ENCODE results near the gene SMYD3. TPM values are rescaled to one million over a fixed set of nuclear protein-coding genes. Genes with fewer than 3 reads are reported as not detected.

SMYD3 gene
- total and polyA plus RNA-seq, 2 donors (not counting 1 experiment from before 2014, with no cell fraction given) = 9.7 to 37.2 TPM

- no peaks in the 10 kb centered on the region for H4K20me1 ChIP-seq (ENCODE audit: control insufficient read depth, insufficient read depth, low read length, poor library complexity, severe bottlenecking)
- H3K27ac Mint-ChIP-seq = no peak overlapping the region
- CTCF ChIA-PET = no interaction called here
- peaks cover 6% of the 10 kb centered on the region for H3K4me1 Mint-ChIP-seq
- H3K9ac ChIP-seq (ENCODE audit: low read length) = no peak overlapping the region
- H3K27me3 ChIP-seq (replicated peaks in 1 of 4; ENCODE audit: control extremely low read depth in 1 of 4, control insufficient read depth in 3 of 4, insufficient read depth in 4 of 4, low read length in 3 of 4) = no peaks in the 10 kb centered on the region
- TF ChIP-seq, protein P1, sequence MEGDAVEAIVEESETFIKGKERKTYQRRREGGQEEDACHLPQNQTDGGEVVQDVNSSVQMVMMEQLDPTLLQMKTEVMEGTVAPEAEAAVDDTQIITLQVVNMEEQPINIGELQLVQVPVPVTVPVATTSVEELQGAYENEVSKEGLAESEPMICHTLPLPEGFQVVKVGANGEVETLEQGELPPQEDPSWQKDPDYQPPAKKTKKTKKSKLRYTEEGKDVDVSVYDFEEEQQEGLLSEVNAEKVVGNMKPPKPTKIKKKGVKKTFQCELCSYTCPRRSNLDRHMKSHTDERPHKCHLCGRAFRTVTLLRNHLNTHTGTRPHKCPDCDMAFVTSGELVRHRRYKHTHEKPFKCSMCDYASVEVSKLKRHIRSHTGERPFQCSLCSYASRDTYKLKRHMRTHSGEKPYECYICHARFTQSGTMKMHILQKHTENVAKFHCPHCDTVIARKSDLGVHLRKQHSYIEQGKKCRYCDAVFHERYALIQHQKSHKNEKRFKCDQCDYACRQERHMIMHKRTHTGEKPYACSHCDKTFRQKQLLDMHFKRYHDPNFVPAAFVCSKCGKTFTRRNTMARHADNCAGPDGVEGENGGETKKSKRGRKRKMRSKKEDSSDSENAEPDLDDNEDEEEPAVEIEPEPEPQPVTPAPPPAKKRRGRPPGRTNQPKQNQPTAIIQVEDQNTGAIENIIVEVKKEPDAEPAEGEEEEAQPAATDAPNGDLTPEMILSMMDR (IDR thresholded peaks at IDR 0.05) = no peak
- TF ChIP-seq EZH2 (IDR thresholded peaks at IDR 0.05; ENCODE audit: borderline replicate concordance, insufficient read depth, low read depth, low read length, poor library complexity, severe bottlenecking) = no peak
- no peaks in the 10 kb centered on the region for H3K79me2 ChIP-seq (ENCODE audit: control insufficient read depth, insufficient read depth, low read length)
- no peaks in the 10 kb centered on the region for H3K27me3 Mint-ChIP-seq
- no peaks in the 10 kb centered on the region for H3K9me3 ChIP-seq (ENCODE audit: control extremely low read depth in 1 of 3, control insufficient read depth in 2 of 3, insufficient read depth in 1 of 3, low read length in 2 of 3)
- 88% methylated on average over 3 of the region's 4 CpGs for WGBS (ENCODE audit: insufficient coverage)
- intact Hi-C loops (cut with micrococcal nuclease) = no loop called here
- POLR2A ChIA-PET = interaction anchor here (0.6 kb wide), 1 partner anchor 111 kb away, joined by 7 read pairs; no protein-coding TSS in a partner anchor
- no peak overlapping the region for H3K4me3 ChIP-seq (ENCODE audit: control extremely low read depth in 1 of 5, extremely low read depth in 1 of 5, insufficient read depth in 1 of 5, low read depth in 2 of 5, low read length in 4 of 5)
- H3K4me1 ChIP-seq (ENCODE audit: control insufficient read depth in 2 of 2, insufficient read depth in 2 of 2, low read length in 2 of 2) = no peaks in the 10 kb centered on the region
- ATAC-seq (ENCODE audit: low read depth) = no peak
- DNase-seq = no peak
- no peak overlapping the region for H2AFZ ChIP-seq (ENCODE audit: insufficient read depth, low read depth, low read length, poor library complexity, severe bottlenecking)
- H3K27ac ChIP-seq (ENCODE audit: low read length in 2 of 2) = no peak overlapping the region
- H3K9me3 Mint-ChIP-seq (ENCODE audit: insufficient read depth) = no peaks in the 10 kb centered on the region
- H3K4me3 Mint-ChIP-seq = no peak overlapping the region
- H3K4me2 ChIP-seq (replicated peaks; ENCODE audit: low read depth, low read length, poor library complexity, severe bottlenecking) = no peak overlapping the region
- no peaks in the 10 kb centered on the region for H3K36me3 ChIP-seq (replicated peaks in 1 of 2; ENCODE audit: control extremely low read depth in 1 of 2, control insufficient read depth in 1 of 2, extremely low read depth in 1 of 2, insufficient read depth in 2 of 2, low read length in 1 of 2)
Observed at GRCh38 chr1:246338098-246338497, 169.0 kb downstream of the SMYD3 start.

- intact Hi-C loops (cut with micrococcal nuclease) = no loop called here
Observed at GRCh38 chr1:246335151-246335550, 171.9 kb downstream of the SMYD3 start.

More at GRCh38 chr1:246335151-246335550, 171.9 kb downstream of the SMYD3 start:
- H3K27ac ChIP-seq (ENCODE audit: low read length in 2 of 2) = no peak overlapping the region
- CTCF ChIA-PET = no interaction called here
- H3K36me3 ChIP-seq (replicated peaks in 1 of 2; ENCODE audit: control extremely low read depth in 1 of 2, control insufficient read depth in 1 of 2, extremely low read depth in 1 of 2, insufficient read depth in 2 of 2, low read length in 1 of 2) = peaks cover 0 to 3% of the 10 kb centered on the region in 2 experiments
- H3K4me3 ChIP-seq (ENCODE audit: control extremely low read depth in 1 of 5, extremely low read depth in 1 of 5, insufficient read depth in 1 of 5, low read depth in 2 of 5, low read length in 4 of 5) = no peak overlapping the region
- H3K4me3 Mint-ChIP-seq = no peak overlapping the region
- POLR2A ChIA-PET = no interaction called here
- TF ChIP-seq, protein P1 (IDR thresholded peaks at IDR 0.05) = no peak
- no peak for TF ChIP-seq EZH2 (IDR thresholded peaks at IDR 0.05; ENCODE audit: borderline replicate concordance, insufficient read depth, low read depth, low read length, poor library complexity, severe bottlenecking)
- no CpG with 5 or more reads among the region's 5 CpGs for WGBS (ENCODE audit: insufficient coverage)
- H3K4me1 Mint-ChIP-seq = peaks cover 6% of the 10 kb centered on the region
- no peak overlapping the region for H3K4me2 ChIP-seq (replicated peaks; ENCODE audit: low read depth, low read length, poor library complexity, severe bottlenecking)
- DNase-seq (no peak), ATAC-seq (ENCODE audit: low read depth) (no peak)
- no peaks in the 10 kb centered on the region for H3K27me3 ChIP-seq (replicated peaks in 1 of 4; ENCODE audit: control extremely low read depth in 1 of 4, control insufficient read depth in 3 of 4, insufficient read depth in 4 of 4, low read length in 3 of 4)
- H4K20me1 ChIP-seq (ENCODE audit: control insufficient read depth, insufficient read depth, low read length, poor library complexity, severe bottlenecking) = no peaks in the 10 kb centered on the region
- H3K9me3 Mint-ChIP-seq (ENCODE audit: insufficient read depth) = no peaks in the 10 kb centered on the region
- no peaks in the 10 kb centered on the region for H3K27me3 Mint-ChIP-seq
- H3K79me2 ChIP-seq (ENCODE audit: control insufficient read depth, insufficient read depth, low read length) = no peaks in the 10 kb centered on the region
- H3K9ac ChIP-seq (ENCODE audit: low read length) = no peak overlapping the region
- H2AFZ ChIP-seq (ENCODE audit: insufficient read depth, low read depth, low read length, poor library complexity, severe bottlenecking) = no peak overlapping the region
- no peak overlapping the region for H3K27ac Mint-ChIP-seq
- peaks cover 0 to 3% (median 0%) of the 10 kb centered on the region in 3 donors for H3K9me3 ChIP-seq (ENCODE audit: control extremely low read depth in 1 of 3, control insufficient read depth in 2 of 3, insufficient read depth in 1 of 3, low read length in 2 of 3)
- no peaks in the 10 kb centered on the region for H3K4me1 ChIP-seq (ENCODE audit: control insufficient read depth in 2 of 2, insufficient read depth in 2 of 2, low read length in 2 of 2)
